ENCODE measurements around the gene STPG3.

STPG3 gene

DNA sequence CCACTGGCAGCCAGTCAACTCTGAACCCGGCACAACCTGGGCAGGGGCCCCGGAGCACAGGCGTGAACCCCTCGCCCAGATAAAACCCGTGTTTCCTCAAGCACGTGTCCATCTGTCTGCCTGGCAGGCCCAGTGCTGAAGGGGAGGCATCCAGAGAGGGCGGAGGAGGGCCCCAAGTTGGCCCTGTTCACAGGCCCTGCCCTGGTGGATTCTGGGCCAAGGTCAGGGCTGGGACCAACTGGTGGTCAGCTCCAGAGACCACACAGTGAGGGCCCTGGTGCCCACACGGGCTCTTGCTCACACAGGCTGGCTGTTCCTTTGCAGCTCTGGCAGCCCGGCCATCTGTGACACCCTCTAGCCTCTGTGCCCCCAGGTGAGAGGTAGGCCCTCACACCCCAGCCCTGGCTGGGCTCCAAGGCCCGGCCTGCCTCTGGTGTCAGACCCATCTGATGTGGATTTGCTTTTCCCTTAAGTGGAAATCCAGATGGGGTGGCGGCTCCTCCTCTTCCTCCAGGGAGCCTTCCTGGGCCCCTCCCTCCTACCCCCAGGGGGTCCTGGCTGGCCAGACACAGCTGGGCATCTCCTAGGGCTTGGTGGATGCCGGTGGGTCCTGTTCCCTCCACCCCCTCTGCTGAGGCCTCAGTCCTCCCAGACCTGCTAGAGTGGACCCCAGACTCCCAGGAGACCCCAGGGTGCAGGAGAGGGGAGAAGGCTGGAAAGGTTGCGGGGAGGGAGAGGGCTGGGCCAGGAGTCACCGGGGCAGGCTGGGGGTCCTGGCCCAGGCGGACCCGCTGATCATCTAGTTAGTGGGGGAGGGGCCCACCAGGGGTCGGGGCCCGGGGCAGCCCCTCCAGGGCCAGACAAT lies 525 bp upstream of the STPG3 start:
- Histone ChIP-seq H3K4me3 (replicated peaks; ENCODE audit: insufficient read depth, low read length) (no peak overlapping the region), H3K27ac (replicated peaks) (no peak overlapping the region), H3K27me3 (ENCODE audit: insufficient read depth, poor library complexity, severe bottlenecking) (no peaks in the 10 kb centered on the region)
- TF ChIP-seq SPI1 (IDR thresholded peaks at IDR 0.05; ENCODE audit: borderline replicate concordance, low read depth) (no peak), REST (IDR thresholded peaks at IDR 0.05; ENCODE audit: insufficient replicate concordance, low read depth) (no peak), POLR2AphosphoS5 (IDR thresholded peaks at IDR 0.05; ENCODE audit: low read depth) (no peak), GABPA (IDR thresholded peaks at IDR 0.05; ENCODE audit: low read depth) (no peak)
- TF ChIP-seq, protein P1, sequence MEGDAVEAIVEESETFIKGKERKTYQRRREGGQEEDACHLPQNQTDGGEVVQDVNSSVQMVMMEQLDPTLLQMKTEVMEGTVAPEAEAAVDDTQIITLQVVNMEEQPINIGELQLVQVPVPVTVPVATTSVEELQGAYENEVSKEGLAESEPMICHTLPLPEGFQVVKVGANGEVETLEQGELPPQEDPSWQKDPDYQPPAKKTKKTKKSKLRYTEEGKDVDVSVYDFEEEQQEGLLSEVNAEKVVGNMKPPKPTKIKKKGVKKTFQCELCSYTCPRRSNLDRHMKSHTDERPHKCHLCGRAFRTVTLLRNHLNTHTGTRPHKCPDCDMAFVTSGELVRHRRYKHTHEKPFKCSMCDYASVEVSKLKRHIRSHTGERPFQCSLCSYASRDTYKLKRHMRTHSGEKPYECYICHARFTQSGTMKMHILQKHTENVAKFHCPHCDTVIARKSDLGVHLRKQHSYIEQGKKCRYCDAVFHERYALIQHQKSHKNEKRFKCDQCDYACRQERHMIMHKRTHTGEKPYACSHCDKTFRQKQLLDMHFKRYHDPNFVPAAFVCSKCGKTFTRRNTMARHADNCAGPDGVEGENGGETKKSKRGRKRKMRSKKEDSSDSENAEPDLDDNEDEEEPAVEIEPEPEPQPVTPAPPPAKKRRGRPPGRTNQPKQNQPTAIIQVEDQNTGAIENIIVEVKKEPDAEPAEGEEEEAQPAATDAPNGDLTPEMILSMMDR (IDR thresholded peaks at IDR 0.05; ENCODE audit: insufficient read depth, low read length) = no peak
- no peak for DNase-seq (ENCODE audit: low read depth in 1 of 2, low spot score in 1 of 2)

DNA sequence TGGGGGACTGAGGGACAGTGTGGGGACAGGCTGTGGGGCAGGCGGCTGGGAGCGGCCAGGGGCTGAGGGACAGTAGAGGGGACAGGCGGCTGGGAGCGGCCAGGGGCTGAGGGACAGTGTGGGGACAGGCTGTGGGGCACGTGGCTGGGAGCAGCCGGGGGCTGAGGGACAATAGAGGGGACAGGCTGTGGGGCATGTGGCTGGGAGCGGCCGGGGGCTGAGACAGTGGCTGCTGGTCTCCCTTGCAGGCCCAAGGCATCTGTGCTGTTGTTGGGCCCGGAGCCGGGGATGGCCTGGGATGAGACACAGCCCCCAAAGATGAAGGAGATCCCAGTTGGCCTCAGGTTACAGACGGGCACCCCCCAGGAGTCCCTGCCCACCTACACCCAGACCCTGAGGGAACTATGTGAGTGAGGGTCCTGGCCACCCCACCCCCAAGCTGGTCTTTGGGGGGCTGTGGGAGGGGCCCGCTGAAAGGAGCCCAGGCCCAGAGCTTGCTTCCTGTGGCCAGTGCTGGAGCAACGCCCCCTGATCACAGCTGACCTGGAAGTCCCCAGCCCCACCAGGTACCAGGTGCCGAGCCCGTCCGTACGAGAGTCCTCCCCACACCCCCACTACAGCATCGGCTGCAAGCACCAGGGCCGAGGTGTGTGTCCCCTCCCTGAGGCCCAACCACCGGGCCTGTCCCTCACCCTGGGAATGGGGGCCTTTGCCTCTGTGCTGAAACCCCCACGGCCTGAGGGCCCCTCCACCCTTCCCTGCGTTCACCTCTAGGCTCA lies 593 bp downstream of the STPG3 start:
- H3K27ac ChIP-seq (replicated peaks) = no peak overlapping the region
- H3K27me3 ChIP-seq (ENCODE audit: insufficient read depth, poor library complexity, severe bottlenecking) = no peaks in the 10 kb centered on the region
- TF ChIP-seq SPI1 (IDR thresholded peaks at IDR 0.05; ENCODE audit: borderline replicate concordance, low read depth) (no peak), REST (IDR thresholded peaks at IDR 0.05; ENCODE audit: insufficient replicate concordance, low read depth) (no peak), POLR2AphosphoS5 (IDR thresholded peaks at IDR 0.05; ENCODE audit: low read depth) (no peak), GABPA (IDR thresholded peaks at IDR 0.05; ENCODE audit: low read depth) (no peak)
- TF ChIP-seq, protein P1 (IDR thresholded peaks at IDR 0.05; ENCODE audit: insufficient read depth, low read length) = no peak
- no peak overlapping the region for H3K4me3 ChIP-seq (replicated peaks; ENCODE audit: insufficient read depth, low read length)
- no peak for DNase-seq (ENCODE audit: low read depth in 1 of 2, low spot score in 1 of 2)

- no peaks in the 10 kb centered on the region for H3K27me3 ChIP-seq (ENCODE audit: insufficient read depth, poor library complexity, severe bottlenecking)
- H3K4me3 ChIP-seq (replicated peaks; ENCODE audit: insufficient read depth, low read length) = no peak overlapping the region
- TF ChIP-seq GABPA (IDR thresholded peaks at IDR 0.05; ENCODE audit: low read depth) (no peak), POLR2AphosphoS5 (IDR thresholded peaks at IDR 0.05; ENCODE audit: low read depth) (no peak), SPI1 (IDR thresholded peaks at IDR 0.05; ENCODE audit: borderline replicate concordance, low read depth) (no peak), REST (IDR thresholded peaks at IDR 0.05; ENCODE audit: insufficient replicate concordance, low read depth) (no peak)
- TF ChIP-seq, protein P1 (IDR thresholded peaks at IDR 0.05; ENCODE audit: insufficient read depth, low read length) = no peak
- H3K27ac ChIP-seq (replicated peaks) = no peak overlapping the region
- no peak for DNase-seq (ENCODE audit: low read depth in 1 of 2, low spot score in 1 of 2)
Observed at GRCh38 chr9:137252555-137253506, 1.7 kb downstream of the STPG3 start.
